Esophagus muscularis mucosa (tissue), 3 donors: ENCODE measurements around the gene SEPTIN2.

ENCODE experiments used
- POLR2A ChIP-seq: fragments of 450-650 bp; IDR thresholded peaks from one replicate; pipeline ENCODE4 v1.6.1; 2017; ENCODE audit warnings: antibody characterized with exemption, moderate library complexity, mild to moderate bottlenecking, low read depth
- POLR2AphosphoS5 ChIP-seq, 2 donors: sonication (generic); formaldehyde crosslinking; IDR thresholded peaks; one replicate each; pipeline ENCODE4 v1.6.1; 2017; ENCODE audit warnings: antibody characterized with exemption in 2 of 2
- TF ChIP-seq, protein P1 (sequence below), 3 experiments: fragments of 200-600 bp in 2 of 3; fragments of 450-650 bp in 1 of 3; sonication (generic) in 2 of 3; IDR thresholded peaks; one replicate each; pipeline ENCODE4 v1.5.1; 2017 to 2019; ENCODE audit warnings: antibody characterized with exemption in 3 of 3, mild to moderate bottlenecking in 2 of 3, moderate library complexity in 1 of 3

DNA sequence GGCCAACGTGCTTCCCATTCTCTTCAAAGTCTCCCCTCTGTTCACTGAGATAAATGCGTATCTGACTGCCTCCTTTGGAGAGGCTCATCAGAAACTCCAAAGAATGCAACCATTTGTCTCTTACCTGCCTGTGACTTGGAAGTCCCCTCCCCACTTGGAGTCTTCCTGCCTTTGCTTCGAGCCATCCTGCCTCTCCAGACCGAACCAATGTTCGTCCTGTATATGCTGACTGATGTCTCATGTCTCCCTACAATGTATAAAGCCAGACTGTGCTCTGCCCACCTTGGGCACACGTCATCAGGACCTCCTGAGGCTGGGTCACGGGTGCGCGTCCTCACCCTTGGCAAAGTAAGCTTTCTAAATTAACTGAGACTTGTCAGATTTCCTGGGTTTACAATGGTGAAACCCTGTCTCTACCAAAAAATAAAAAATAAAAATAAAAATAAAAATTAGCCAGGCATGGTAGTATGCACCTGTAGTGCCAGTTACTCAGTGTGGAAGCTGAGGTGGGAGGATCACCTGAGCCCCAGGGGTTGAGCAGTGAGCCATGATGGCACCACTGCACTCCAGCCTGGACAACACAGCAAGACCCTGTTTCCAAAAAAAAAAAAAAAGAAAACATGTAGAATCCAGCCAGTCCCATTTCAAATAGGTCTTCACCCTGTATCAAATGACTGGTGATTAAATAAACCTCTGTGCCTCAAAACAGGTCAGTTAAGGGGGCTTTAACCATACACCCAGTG, 29.2 kb upstream of the SEPTIN2 start:
- TF ChIP-seq, protein P1, sequence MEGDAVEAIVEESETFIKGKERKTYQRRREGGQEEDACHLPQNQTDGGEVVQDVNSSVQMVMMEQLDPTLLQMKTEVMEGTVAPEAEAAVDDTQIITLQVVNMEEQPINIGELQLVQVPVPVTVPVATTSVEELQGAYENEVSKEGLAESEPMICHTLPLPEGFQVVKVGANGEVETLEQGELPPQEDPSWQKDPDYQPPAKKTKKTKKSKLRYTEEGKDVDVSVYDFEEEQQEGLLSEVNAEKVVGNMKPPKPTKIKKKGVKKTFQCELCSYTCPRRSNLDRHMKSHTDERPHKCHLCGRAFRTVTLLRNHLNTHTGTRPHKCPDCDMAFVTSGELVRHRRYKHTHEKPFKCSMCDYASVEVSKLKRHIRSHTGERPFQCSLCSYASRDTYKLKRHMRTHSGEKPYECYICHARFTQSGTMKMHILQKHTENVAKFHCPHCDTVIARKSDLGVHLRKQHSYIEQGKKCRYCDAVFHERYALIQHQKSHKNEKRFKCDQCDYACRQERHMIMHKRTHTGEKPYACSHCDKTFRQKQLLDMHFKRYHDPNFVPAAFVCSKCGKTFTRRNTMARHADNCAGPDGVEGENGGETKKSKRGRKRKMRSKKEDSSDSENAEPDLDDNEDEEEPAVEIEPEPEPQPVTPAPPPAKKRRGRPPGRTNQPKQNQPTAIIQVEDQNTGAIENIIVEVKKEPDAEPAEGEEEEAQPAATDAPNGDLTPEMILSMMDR (IDR thresholded peaks at IDR 0.05) = no peak
- TF ChIP-seq POLR2A (no peak), POLR2AphosphoS5 (IDR thresholded peaks at IDR 0.05) (no peak)
